HL-60 (cell line): Measurements from ENCODE around the gene UBE2S.

ENCODE experiments used
- DNase-seq, 2 experiments: peaks; one replicate each; pipeline ENCODE4 v3.0.0-alpha.2; 2010 to 2020; ENCODE audit warnings: low read depth in 1 of 2, low spot score in 1 of 2
- H3K27ac ChIP-seq: fragments of 250-450 bp; sonication (Bioruptor Pico); replicated peaks from 2 replicates; pipeline ENCODE4 v1.5.1; 2020; ENCODE audit warnings: mild to moderate bottlenecking, moderate library complexity
- H3K27me3 ChIP-seq: fragments of 250-450 bp; sonication (Bioruptor Pico); 2 replicates; pipeline ENCODE4 v1.5.1; 2021; ENCODE audit warnings: mild to moderate bottlenecking, moderate library complexity; ENCODE audit not compliant: insufficient read depth, poor library complexity, severe bottlenecking
- H3K4me3 ChIP-seq: replicated peaks from 2 replicates; pipeline ENCODE4 v1.5.1; 2011; ENCODE audit warnings: mild to moderate bottlenecking, control low read depth, low read length; ENCODE audit not compliant: insufficient read depth
- CTCF ChIP-seq: IDR thresholded peaks from one replicate; pipeline ENCODE4 v1.5.1; 2011; ENCODE audit warnings: low read length, control low read depth, inconsistent platforms; ENCODE audit not compliant: insufficient read depth
- GABPA ChIP-seq: IDR thresholded peaks from 2 replicates; pipeline ENCODE4 v1.6.1; 2012; ENCODE audit warnings: low read depth
- POLR2AphosphoS5 ChIP-seq: IDR thresholded peaks from 2 replicates; pipeline ENCODE4 v1.6.1; 2012; ENCODE audit warnings: low read depth
- REST ChIP-seq: IDR thresholded peaks from 2 replicates; pipeline ENCODE4 v1.6.1; 2012; ENCODE audit warnings: low read depth; ENCODE audit not compliant: insufficient replicate concordance
- SPI1 ChIP-seq: IDR thresholded peaks from 2 replicates; pipeline ENCODE4 v1.6.1; 2012; ENCODE audit warnings: low read depth, mild to moderate bottlenecking, borderline replicate concordance

UBE2S gene

GRCh38 chr19:55386493-55386971 is 21.1 kb downstream of the UBE2S start:
- DNase-seq, result no peak
- no peaks in the 10 kb centered on the region for H3K27me3 ChIP-seq
- TF ChIP-seq GABPA, result no peak
- no peak for TF ChIP-seq SPI1
- TF ChIP-seq POLR2AphosphoS5, result no peak
- no peak for TF ChIP-seq CTCF
- no peak for TF ChIP-seq REST
- peak overlapping the region; percentile 74 for H3K27ac ChIP-seq
- peak overlapping the region; percentile 90 for H3K4me3 ChIP-seq

GRCh38 chr19:55385724-55386492 is 21.7 kb downstream of the UBE2S start, which contains the start of gene RPL28:
TSS of gene RPL28 (plus strand) at chr19:55385932. CDS start at chr19:55386358, 426 bp downstream.
- Histone ChIP-seq H3K27me3 (no peaks in the 10 kb centered on the region), H3K4me3 (peak within 1 kb of the TSS; percentile 90), H3K27ac (peak within 1 kb of the TSS; percentile 74)
- peak; percentile 90; the same call in 1 of the 2 replicates for TF ChIP-seq SPI1
- TF ChIP-seq POLR2AphosphoS5, result peak; percentile 100
- TF ChIP-seq GABPA, result peak; percentile 83
- no peak for TF ChIP-seq CTCF
- TF ChIP-seq REST, result peak; percentile 85
- DNase-seq, result peak; percentile 96 to 99

- DNase-seq, result peak; percentile 94 to 97
- TF ChIP-seq SPI1, result no peak
- no peak for TF ChIP-seq GABPA
- no peak for TF ChIP-seq CTCF
- no peak for TF ChIP-seq POLR2AphosphoS5
- TF ChIP-seq REST, result no peak
- Histone ChIP-seq H3K27me3 (no peaks in the 10 kb centered on the region), H3K4me3 (peak overlapping the region; percentile 51), H3K27ac (peak overlapping the region; percentile 74)
Measured at GRCh38 chr19:55384920-55385723, 22.5 kb downstream of the UBE2S start.
